DOHH2 (cell line): ENCODE data around the gene EHD4.

ENCODE experiments used
- CTCF ChIP-seq: fragments of 200-600 bp; sonication (generic); IDR thresholded peaks from one replicate; pipeline ENCODE4 v1.5.1; 2014; ENCODE audit warnings: antibody characterized with exemption, mild to moderate bottlenecking, low read depth, low read length; ENCODE audit not compliant: poor library complexity, severe bottlenecking
- EZH2phosphoT487 ChIP-seq: fragments of 200-600 bp; sonication (generic); IDR thresholded peaks from 2 replicates; pipeline ENCODE4 v1.6.1; 2017; ENCODE audit warnings: borderline replicate concordance, mild to moderate bottlenecking, antibody characterized with exemption, low read length, moderate library complexity, mixed read lengths

GRCh38 chr15:42009474-42009873, 37.1 kb upstream of the EHD4 start:
- no peak for TF ChIP-seq CTCF
- TF ChIP-seq EZH2phosphoT487 = no peak
